Fibroblast of mammary gland (primary cell): ENCODE data around the gene NRDC.
"Not testable (repeated sequence)": the region's sequence is repeated elsewhere in the genome, so short reads cannot be mapped to it uniquely, and the experiment has no call there.

Experiments
- DNase-seq: peaks from one replicate; pipeline ENCODE4 v3.0.0-alpha.2; 2010; ENCODE audit warnings: low read depth
- H3K4me3 ChIP-seq: 2 replicates; pipeline ENCODE4 v1.5.1; 2011; ENCODE audit warnings: low read depth, mild to moderate bottlenecking, low read length, moderate library complexity; ENCODE audit not compliant: control insufficient read depth
- CTCF ChIP-seq: conservative IDR thresholded peaks from 2 replicates; pipeline ENCODE4 v1.5.1; 2011; ENCODE audit warnings: low read depth, low read length, inconsistent platforms; ENCODE audit not compliant: control insufficient read depth, insufficient read depth

Gene NRDC

GRCh38 chr1:51839094-51839493, 39.4 kb downstream of the NRDC start:
- no peak for DNase-seq
- H3K4me3 ChIP-seq: no peak overlapping the region
- no peak for TF ChIP-seq CTCF

- no peak for TF ChIP-seq CTCF
- H3K4me3 ChIP-seq: no peak overlapping the region
- no peak for DNase-seq
These were observed 41.3 kb downstream of the NRDC start for GRCh38 chr1:51837243-51837642.

GRCh38 chr1:51833700-51834099, 44.8 kb downstream of the NRDC start:
- DNase-seq: peak; percentile 38
- TF ChIP-seq CTCF: no peak
- no peak overlapping the region for H3K4me3 ChIP-seq

GRCh38 chr1:51829058-51829457, 49.5 kb downstream of the NRDC start:
- DNase-seq: no peak
- TF ChIP-seq CTCF: no peak
- no peak overlapping the region for H3K4me3 ChIP-seq

GRCh38 chr1:51819810-51820209, 58.7 kb downstream of the NRDC start:
- no peak overlapping the region for H3K4me3 ChIP-seq
- TF ChIP-seq CTCF: no peak
- DNase-seq: no peak

- DNase-seq, H3K4me3 ChIP-seq: not testable (repeated sequence)
These were observed 59.5 kb downstream of the NRDC start for GRCh38 chr1:51819021-51819420.

- DNase-seq: no peak
- H3K4me3 ChIP-seq: no peak overlapping the region
- no peak for TF ChIP-seq CTCF
These were observed 60.0 kb downstream of the NRDC start for GRCh38 chr1:51818487-51818886.
